Neural crest cell (in vitro differentiated cells): ENCODE measurements around the gene GSDME. TPM values are rescaled to one million over a fixed set of nuclear protein-coding genes. Genes with fewer than 3 reads are reported as not detected.

Source experiments
- DNase-seq: peaks from one replicate; pipeline ENCODE4 v3.0.0; 2021; ENCODE audit warnings: low read depth, mixed read lengths, low spot score
- H3K27ac Mint-ChIP-seq: one replicate; pipeline ENCODE4 v1.8.0; 2021; ENCODE audit warnings: mild to moderate bottlenecking, mixed read lengths; ENCODE audit not compliant: unreplicated experiment
- H3K27me3 Mint-ChIP-seq: 2 replicates; pipeline ENCODE4 v1.8.0; 2021; ENCODE audit warnings: low read depth, mild to moderate bottlenecking, mixed read lengths
- H3K36me3 Mint-ChIP-seq: 2 replicates; pipeline ENCODE4 v1.8.0; 2021; ENCODE audit warnings: low read depth, mild to moderate bottlenecking, mixed read lengths
- H3K4me1 Mint-ChIP-seq: 2 replicates; pipeline ENCODE4 v1.8.0; 2021; ENCODE audit warnings: mixed read lengths
- H3K4me3 Mint-ChIP-seq: one replicate; pipeline ENCODE4 v1.8.0; 2021; ENCODE audit warnings: mild to moderate bottlenecking, mixed read lengths
- H3K9me3 Mint-ChIP-seq: 2 replicates; pipeline ENCODE4 v1.8.0; 2021; ENCODE audit warnings: mixed read lengths
- CTCF ChIP-seq: fragments of 200-600 bp; sonication (generic); conservative IDR thresholded peaks from 2 replicates; pipeline ENCODE4 v1.5.0; 2021; ENCODE audit warnings: antibody characterized with exemption, mild to moderate bottlenecking
- total RNA-seq: library from RNA; stranded (reverse); gene quantifications from 2 replicates; pipeline ENCODE4 v1.2.1, GENCODE V29; 2021

Gene GSDME
- total RNA-seq, 1 donor from 2014 or later = 18.9 TPM

- H3K4me1 Mint-ChIP-seq = no peaks in the 10 kb centered on the region
- no peaks in the 10 kb centered on the region for H3K27me3 Mint-ChIP-seq
- H3K27ac Mint-ChIP-seq = no peak overlapping the region
- TF ChIP-seq CTCF = no peak
- DNase-seq = no peak
- H3K36me3 Mint-ChIP-seq = no peaks in the 10 kb centered on the region
- H3K9me3 Mint-ChIP-seq = peaks cover 4% of the 10 kb centered on the region
- no peak overlapping the region for H3K4me3 Mint-ChIP-seq
Measured at GRCh38 chr7:24773646-24774045, 16.4 kb upstream of the GSDME start.

- no peak overlapping the region for H3K4me3 Mint-ChIP-seq
- no peaks in the 10 kb centered on the region for H3K27me3 Mint-ChIP-seq
- H3K4me1 Mint-ChIP-seq = peaks cover 5% of the 10 kb centered on the region
- H3K9me3 Mint-ChIP-seq = peaks cover 4% of the 10 kb centered on the region
- H3K36me3 Mint-ChIP-seq = no peaks in the 10 kb centered on the region
- no peak overlapping the region for H3K27ac Mint-ChIP-seq
- TF ChIP-seq CTCF = no peak
- no peak for DNase-seq
Measured at GRCh38 chr7:24769851-24770250, 12.6 kb upstream of the GSDME start.

GRCh38 chr7:24769014-24769830 is 12.0 kb upstream of the GSDME start:
- Mint-ChIP-seq H3K36me3 (no peaks in the 10 kb centered on the region), H3K27me3 (no peaks in the 10 kb centered on the region), H3K27ac (no peak overlapping the region), H3K4me1 (peaks cover 5% of the 10 kb centered on the region), H3K4me3 (no peak overlapping the region), H3K9me3 (peaks cover 4% of the 10 kb centered on the region)
- TF ChIP-seq CTCF = no peak
- no peak for DNase-seq

GRCh38 chr7:24767878-24768569 is 10.8 kb upstream of the GSDME start:
- Mint-ChIP-seq H3K9me3 (peaks cover 4% of the 10 kb centered on the region), H3K4me3 (no peak overlapping the region), H3K4me1 (peaks cover 5% of the 10 kb centered on the region), H3K27ac (no peak overlapping the region), H3K36me3 (no peaks in the 10 kb centered on the region), H3K27me3 (no peaks in the 10 kb centered on the region)
- TF ChIP-seq CTCF = no peak
- DNase-seq = no peak

GRCh38 chr7:24764972-24765744 is 7.9 kb upstream of the GSDME start:
- Mint-ChIP-seq H3K4me1 (peaks cover 5% of the 10 kb centered on the region), H3K4me3 (no peak overlapping the region), H3K27me3 (no peaks in the 10 kb centered on the region), H3K27ac (no peak overlapping the region), H3K36me3 (no peaks in the 10 kb centered on the region), H3K9me3 (no peaks in the 10 kb centered on the region)
- no peak for TF ChIP-seq CTCF
- DNase-seq = no peak
